Adrenal gland (tissue), 12 donors: ENCODE results near the gene P3H4. TPM values are rescaled to one million over a fixed set of nuclear protein-coding genes. Genes with fewer than 3 reads are reported as not detected.

Experiments used
- DNase-seq, 7 donors: peaks; one replicate each; pipeline ENCODE4 v3.0.0-alpha.2; 2019 to 2020
- H3K27ac ChIP-seq, 5 donors: fragments of 200-600 bp; sonication (generic) in 4 of 5; 1 replicate in 3 of 5; 2 replicates in 2 of 5; pipeline versions ENCODE4 v1.5.1 to v1.8.0; 2016 to 2020; ENCODE audit warnings: mild to moderate bottlenecking in 1 of 5
- H3K27me3 ChIP-seq: fragments of 200-600 bp; 2 replicates; pipeline ENCODE4 v1.8.0; 2021
- H3K36me3 ChIP-seq, 2 donors: fragments of 200-600 bp; replicated peaks in 1 of 2; 1 replicate in 1 of 2; 2 replicates in 1 of 2; pipeline versions ENCODE4 v1.5.1 to v1.8.0; 2018 to 2022
- H3K4me1 ChIP-seq, 2 donors: fragments of 200-600 bp; replicated peaks in 1 of 2; 1 replicate in 1 of 2; 2 replicates in 1 of 2; pipeline versions ENCODE4 v1.5.1 to v1.8.0; 2018 to 2021
- H3K4me3 ChIP-seq, 4 donors: fragments of 200-600 bp; sonication (generic) in 3 of 4; one replicate each; pipeline ENCODE4 v1.5.1; 2016 to 2018
- H3K9me3 ChIP-seq, 3 donors: fragments of 200-600 bp; sonication (generic) in 1 of 3; replicated peaks in 1 of 3; 1 replicate in 2 of 3; 2 replicates in 1 of 3; pipeline versions ENCODE4 v1.5.1 to v1.8.0; 2016 to 2021
- POLR2A ChIP-seq, 2 donors: fragments of 450-650 bp; IDR thresholded peaks; one replicate each; pipeline ENCODE4 v1.6.1; 2017; ENCODE audit warnings: antibody characterized with exemption in 2 of 2, mild to moderate bottlenecking in 2 of 2, moderate library complexity in 1 of 2
- WGBS, 4 donors: extraction: QIAGEN DNeasy Blood & Tissue Kit in 2 of 4; methylation state at CpG; one replicate each; pipeline versions ENCODE4 v1.1.5 to v1.1.7; 2013 to 2017; 5-methylcytosine and 5-hydroxymethylcytosine counted together
- intact Hi-C, 2 donors: fragments of 100-400 bp; cut with DNase I; formaldehyde crosslinking; loops; one replicate each; pipeline versions ENCODE4 v1.14.1 to v1.15.0; 2022 to 2023
- polyA plus RNA-seq, 3 donors: library from polyadenylated mRNA; stranded (reverse); fragments of 200-250 nt in 2 of 3; fragments of 350-450 nt in 1 of 3; fragmentation: Illumina TruSeq in 1 of 3; extraction: RNeasy Lipid Tissue Mini Kit (QIAGEN cat#74804) in 1 of 3; gene quantifications; one replicate each; pipeline ENCODE4 v1.2.3, GENCODE V29; 2013 to 2014
- total RNA-seq, 9 donors: library from RNA; depleted of rRNA in 4 of 9; stranded (reverse); fragments of >200 nt in 4 of 9; fragments of 120-200 nt in 1 of 9; fragmentation: NEBNext Ultra II Directional in 1 of 9; extraction: Animal tissue kit (Norgen Biotek cat#: 25700) in 1 of 9; gene quantifications; one replicate each; pipeline versions ENCODE4 v1.1.0 to v1.2.4, GENCODE V29; 2013 to 2023
- TF ChIP-seq, protein P1 (sequence below), 6 experiments: fragments of 450-650 bp in 4 of 6; fragments of 200-600 bp in 2 of 6; sonication (generic) in 1 of 6; IDR thresholded peaks; 1 replicate in 5 of 6; 2 replicates in 1 of 6; pipeline versions ENCODE4 v1.5.1 to v1.8.0; 2016 to 2021; ENCODE audit warnings: antibody characterized with exemption in 6 of 6, mild to moderate bottlenecking in 2 of 6, moderate library complexity in 1 of 6
- donor health status: healthy with polysubstance abuse.
- donor health status: Bipolar disorder and iron deficiency.
- donor health status: DM: yes; HTN: yes; CAD: no.
- donor health status: DM: no; HTN: no; CAD: no.
- donor health status: DM: no; HTN: no; CAD: no.
- donor health status: DM: yes; HTN: yes; CAD: no.

Gene P3H4
- total and polyA plus RNA-seq, 12 donors, result 12.8 to 67.2 (median 27.5) TPM

- H3K4me1 ChIP-seq, result peaks cover 0 to 15% of the 10 kb centered on the region in 2 donors
- H3K4me3 ChIP-seq, result peak within 1 kb of the TSS in 1 of 4 donors; percentile 84
- no peaks in the 10 kb centered on the region for H3K36me3 ChIP-seq
- no peak within 1 kb of the TSS for H3K27ac ChIP-seq
- DNase-seq, result no peak
- H3K9me3 ChIP-seq, result no peaks in the 10 kb centered on the region
- intact Hi-C loops, result no loop called here
- WGBS, 4 donors, result 92 to 94% (median 93%) methylated on average over 11 to 15 of the region's 15 CpGs
- no peaks in the 10 kb centered on the region for H3K27me3 ChIP-seq
- TF ChIP-seq, protein P1, sequence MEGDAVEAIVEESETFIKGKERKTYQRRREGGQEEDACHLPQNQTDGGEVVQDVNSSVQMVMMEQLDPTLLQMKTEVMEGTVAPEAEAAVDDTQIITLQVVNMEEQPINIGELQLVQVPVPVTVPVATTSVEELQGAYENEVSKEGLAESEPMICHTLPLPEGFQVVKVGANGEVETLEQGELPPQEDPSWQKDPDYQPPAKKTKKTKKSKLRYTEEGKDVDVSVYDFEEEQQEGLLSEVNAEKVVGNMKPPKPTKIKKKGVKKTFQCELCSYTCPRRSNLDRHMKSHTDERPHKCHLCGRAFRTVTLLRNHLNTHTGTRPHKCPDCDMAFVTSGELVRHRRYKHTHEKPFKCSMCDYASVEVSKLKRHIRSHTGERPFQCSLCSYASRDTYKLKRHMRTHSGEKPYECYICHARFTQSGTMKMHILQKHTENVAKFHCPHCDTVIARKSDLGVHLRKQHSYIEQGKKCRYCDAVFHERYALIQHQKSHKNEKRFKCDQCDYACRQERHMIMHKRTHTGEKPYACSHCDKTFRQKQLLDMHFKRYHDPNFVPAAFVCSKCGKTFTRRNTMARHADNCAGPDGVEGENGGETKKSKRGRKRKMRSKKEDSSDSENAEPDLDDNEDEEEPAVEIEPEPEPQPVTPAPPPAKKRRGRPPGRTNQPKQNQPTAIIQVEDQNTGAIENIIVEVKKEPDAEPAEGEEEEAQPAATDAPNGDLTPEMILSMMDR (IDR thresholded peaks at IDR 0.05), result no peak
- TF ChIP-seq POLR2A (IDR thresholded peaks at IDR 0.05), result no peak
These were observed 26.2 kb upstream of the P3H4 start, which contains the start of gene KLHL10 for GRCh38 chr17:41837761-41838538. Gene KLHL10, plus strand, starts transcription at chr17:41837825. Its CDS starts 108 bp downstream, at chr17:41837933.

DNA sequence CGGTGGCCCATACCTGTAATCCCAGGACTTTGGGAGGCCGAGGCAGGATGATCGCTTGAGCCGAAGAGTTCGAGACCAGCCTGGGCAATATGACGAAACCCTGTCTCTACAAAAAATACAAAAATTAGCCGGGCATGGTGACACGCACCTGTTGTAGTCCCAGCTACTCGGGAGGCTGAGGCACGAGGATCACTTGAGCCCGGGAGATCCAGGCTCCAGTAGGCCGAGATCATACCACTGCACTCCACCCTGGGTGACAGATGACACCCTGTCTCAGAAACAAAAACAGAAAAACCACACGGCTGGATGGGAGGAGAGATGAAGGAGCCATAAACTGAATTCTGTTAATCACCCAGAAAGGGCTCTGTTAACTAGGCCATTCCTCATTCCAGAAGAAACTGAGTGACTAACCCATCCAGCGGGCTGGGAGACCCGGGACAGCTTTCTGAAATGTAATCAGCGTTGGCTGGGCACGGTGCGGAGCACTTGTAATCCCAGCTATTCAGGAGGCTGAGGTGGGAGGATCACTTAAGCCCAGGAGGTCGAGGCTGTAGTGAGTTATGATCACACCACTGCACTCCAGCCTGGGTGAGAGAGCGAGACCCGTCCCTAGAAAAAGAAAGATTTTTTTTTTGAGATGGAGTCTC, 24.9 kb upstream of the P3H4 start:
- DNase-seq, result no peak
- Histone ChIP-seq H3K27me3 (no peaks in the 10 kb centered on the region), H3K4me3 (peak overlapping the region in 2 of 4 donors; percentile 82 to 84), H3K9me3 (no peaks in the 10 kb centered on the region), H3K27ac (peak overlapping the region in 2 of 5 donors; percentile 15 to 75), H3K4me1 (peaks cover 0 to 15% of the 10 kb centered on the region in 2 donors), H3K36me3 (peaks cover 0 to 6% of the 10 kb centered on the region in 2 donors)
- intact Hi-C loops, result no loop called here
- 44 to 49% (median 45%) methylated on average over 21 of the region's 21 CpGs for WGBS, 4 donors
- TF ChIP-seq, protein P1 (IDR thresholded peaks at IDR 0.05), result no peak
- TF ChIP-seq POLR2A (IDR thresholded peaks at IDR 0.05), result no peak

DNA sequence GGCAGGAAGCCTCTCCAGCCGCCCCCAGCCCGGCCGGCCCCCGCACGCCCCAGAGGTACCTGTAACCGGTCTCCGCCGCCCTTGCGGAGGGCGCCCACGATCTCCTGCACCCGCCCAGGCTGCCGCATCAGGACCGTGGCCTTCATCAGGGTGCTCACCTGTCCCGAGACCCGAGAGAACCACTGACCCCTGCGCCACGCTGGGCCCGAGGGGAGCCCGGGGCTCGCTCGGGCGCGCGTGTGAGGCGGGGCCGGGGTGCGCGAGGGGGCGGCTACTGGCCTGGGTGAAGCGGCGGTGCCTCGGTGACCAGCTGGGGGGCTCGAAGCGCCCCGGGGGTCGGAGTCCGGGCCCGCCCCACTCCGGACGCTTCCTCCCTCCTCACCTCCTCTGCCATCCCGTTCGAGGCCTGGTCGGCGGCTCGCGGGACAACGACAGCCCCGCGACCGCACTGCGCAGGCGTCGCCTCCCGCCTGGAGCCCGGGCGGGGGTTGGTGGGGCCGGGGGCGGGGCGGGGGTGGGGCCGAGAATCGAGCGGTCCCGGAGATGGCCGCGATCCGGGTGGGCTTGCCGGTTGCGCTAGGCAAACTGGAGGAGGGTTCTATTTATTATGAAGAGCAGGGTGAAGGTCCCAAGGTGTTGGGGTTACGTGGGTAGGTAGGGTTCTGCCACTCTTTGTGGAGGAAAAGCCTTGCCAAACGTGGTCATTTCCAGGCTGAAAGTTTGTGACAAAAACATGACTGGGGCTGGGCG, 24.2 kb upstream of the P3H4 start, which contains the start of gene NT5C3B:
Gene NT5C3B, minus strand, starts transcription at position 433 of the 750 bp plus-strand sequence. Its CDS starts 39 bp downstream, at position 394.
- intact Hi-C loops, result no loop called here
- DNase-seq, result peak in 6 of 7 donors; percentile 38 to 62 (median 56)

More for the DNA sequence above, 24.2 kb upstream of the P3H4 start, which contains the start of gene NT5C3B:
- peaks cover 0 to 10% of the 10 kb centered on the region in 2 donors for H3K36me3 ChIP-seq
- H3K27ac ChIP-seq, result peak within 1 kb of the TSS in 2 of 5 donors; percentile 65 to 75
- no peaks in the 10 kb centered on the region for H3K27me3 ChIP-seq
- 1% methylated on average over 15 to 72 of the region's 72 CpGs for WGBS, 4 donors
- TF ChIP-seq POLR2A (IDR thresholded peaks at IDR 0.05), result peak in 1 of 2 donors; percentile 25
- TF ChIP-seq, protein P1 (IDR thresholded peaks at IDR 0.05), result no peak
- peak within 1 kb of the TSS; percentile 82 to 84 (median 82) for H3K4me3 ChIP-seq
- H3K4me1 ChIP-seq, result peaks cover 0 to 15% of the 10 kb centered on the region in 2 donors
- no peaks in the 10 kb centered on the region for H3K9me3 ChIP-seq
